CD4-positive, alpha-beta T cell treated with Interleukin-4 for 1 hour (primary cell): ENCODE data around the gene ZCWPW1.

Experiments used
- DNase-seq, 2 donors: peaks; one replicate each; pipeline ENCODE4 v3.0.0-alpha.2; 2020 to 2022

The ZCWPW1 gene

GRCh38 chr7:100428199-100428966 lies at the start of gene ZCWPW1:
Gene ZCWPW1, minus strand, starts transcription at chr7:100428703. Its CDS starts 8,054 bp downstream, at chr7:100420649.
- DNase-seq: peak; percentile 98

- no peak for DNase-seq
These were observed 49.4 kb upstream of the ZCWPW1 start for GRCh38 chr7:100477871-100478267.

- DNase-seq: peak in 1 of 2 donors; percentile 26
These were observed 48.7 kb upstream of the ZCWPW1 start for GRCh38 chr7:100476903-100477870.

- no peak for DNase-seq
These were observed 47.7 kb upstream of the ZCWPW1 start for GRCh38 chr7:100476101-100476780.

- DNase-seq: no peak
These were observed 47.0 kb upstream of the ZCWPW1 start for GRCh38 chr7:100475549-100475948.

GRCh38 chr7:100472854-100473499 lies 44.5 kb upstream of the ZCWPW1 start:
- no peak for DNase-seq

- no peak for DNase-seq
These were observed 43.8 kb upstream of the ZCWPW1 start for GRCh38 chr7:100472121-100472851.

- no peak for DNase-seq
These were observed 42.5 kb upstream of the ZCWPW1 start for GRCh38 chr7:100471021-100471420.

- peak; percentile 80 for DNase-seq
These were observed 40.9 kb upstream of the ZCWPW1 start for GRCh38 chr7:100469227-100470044.

GRCh38 chr7:100467638-100468373 lies 39.3 kb upstream of the ZCWPW1 start:
- no peak for DNase-seq

GRCh38 chr7:100466653-100467605 lies 38.4 kb upstream of the ZCWPW1 start:
- DNase-seq: no peak

GRCh38 chr7:100465702-100466311 lies 37.3 kb upstream of the ZCWPW1 start:
- DNase-seq: no peak

- DNase-seq: no peak
These were observed 36.8 kb upstream of the ZCWPW1 start for GRCh38 chr7:100465299-100465698.

- no peak for DNase-seq
These were observed 36.3 kb upstream of the ZCWPW1 start for GRCh38 chr7:100464791-100465190.

- DNase-seq: no peak
These were observed 35.7 kb upstream of the ZCWPW1 start, which contains the start of gene SPACDR for GRCh38 chr7:100464210-100464660. Gene SPACDR, minus strand, starts transcription at chr7:100464260. Its CDS starts 235 bp downstream, at chr7:100464025.

GRCh38 chr7:100457033-100457432 lies 28.5 kb upstream of the ZCWPW1 start:
- DNase-seq: no peak

- no peak for DNase-seq
These were observed 28.1 kb upstream of the ZCWPW1 start for GRCh38 chr7:100456562-100456961.

GRCh38 chr7:100455206-100455605 lies 26.7 kb upstream of the ZCWPW1 start:
- DNase-seq: no peak
